ENCODE measurements around the gene CD72.
"Not testable (repeated sequence)": the region's sequence is repeated elsewhere in the genome, so short reads cannot be mapped to it uniquely, and the experiment has no call there.

Gene CD72

DNA sequence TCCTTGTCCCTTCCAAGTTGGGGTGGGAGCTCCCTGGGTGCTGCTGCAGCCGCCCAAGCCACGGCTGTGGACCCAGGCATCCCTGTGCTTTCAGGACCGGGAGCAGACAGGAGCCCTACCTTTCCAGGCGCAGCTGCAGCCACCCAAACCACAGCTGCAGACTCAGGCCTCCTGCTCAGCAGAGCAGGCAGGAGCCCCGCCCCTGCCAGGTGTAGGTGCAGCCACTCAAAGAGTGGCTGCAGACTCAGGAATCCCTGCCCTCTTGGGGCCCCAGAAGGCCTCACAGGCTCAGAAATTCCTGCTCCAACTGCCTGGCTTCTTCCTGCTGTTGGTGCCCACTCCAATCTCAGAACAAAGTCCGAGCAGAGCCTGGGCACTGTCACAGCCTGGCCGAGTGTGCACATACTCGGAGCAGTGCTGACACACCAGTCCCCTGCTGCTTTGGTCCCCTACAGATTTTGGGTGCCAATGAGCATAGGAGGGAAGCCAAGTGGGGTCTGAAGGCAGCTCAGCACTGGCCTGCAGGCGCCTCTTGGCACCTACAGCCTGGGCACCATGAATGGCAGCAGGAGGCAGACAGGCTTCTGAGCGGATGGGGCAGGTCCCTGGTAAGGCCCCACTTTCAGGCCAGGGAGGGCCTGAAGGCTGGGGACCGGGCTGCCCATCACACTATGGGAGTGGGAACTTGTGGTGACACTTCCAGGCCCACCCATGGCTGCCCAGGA is 19.2 kb downstream of the CD72 start:
- no peak overlapping the region for H3K4me3 ChIP-seq (replicated peaks; ENCODE audit: low read depth, low read length)
- DNase-seq (ENCODE audit: extremely low read depth, low read depth), result no peak
- TF ChIP-seq, protein P1, sequence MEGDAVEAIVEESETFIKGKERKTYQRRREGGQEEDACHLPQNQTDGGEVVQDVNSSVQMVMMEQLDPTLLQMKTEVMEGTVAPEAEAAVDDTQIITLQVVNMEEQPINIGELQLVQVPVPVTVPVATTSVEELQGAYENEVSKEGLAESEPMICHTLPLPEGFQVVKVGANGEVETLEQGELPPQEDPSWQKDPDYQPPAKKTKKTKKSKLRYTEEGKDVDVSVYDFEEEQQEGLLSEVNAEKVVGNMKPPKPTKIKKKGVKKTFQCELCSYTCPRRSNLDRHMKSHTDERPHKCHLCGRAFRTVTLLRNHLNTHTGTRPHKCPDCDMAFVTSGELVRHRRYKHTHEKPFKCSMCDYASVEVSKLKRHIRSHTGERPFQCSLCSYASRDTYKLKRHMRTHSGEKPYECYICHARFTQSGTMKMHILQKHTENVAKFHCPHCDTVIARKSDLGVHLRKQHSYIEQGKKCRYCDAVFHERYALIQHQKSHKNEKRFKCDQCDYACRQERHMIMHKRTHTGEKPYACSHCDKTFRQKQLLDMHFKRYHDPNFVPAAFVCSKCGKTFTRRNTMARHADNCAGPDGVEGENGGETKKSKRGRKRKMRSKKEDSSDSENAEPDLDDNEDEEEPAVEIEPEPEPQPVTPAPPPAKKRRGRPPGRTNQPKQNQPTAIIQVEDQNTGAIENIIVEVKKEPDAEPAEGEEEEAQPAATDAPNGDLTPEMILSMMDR (IDR thresholded peaks at IDR 0.05; ENCODE audit: low read depth, low read length, missing control alignments), result no peak

DNA sequence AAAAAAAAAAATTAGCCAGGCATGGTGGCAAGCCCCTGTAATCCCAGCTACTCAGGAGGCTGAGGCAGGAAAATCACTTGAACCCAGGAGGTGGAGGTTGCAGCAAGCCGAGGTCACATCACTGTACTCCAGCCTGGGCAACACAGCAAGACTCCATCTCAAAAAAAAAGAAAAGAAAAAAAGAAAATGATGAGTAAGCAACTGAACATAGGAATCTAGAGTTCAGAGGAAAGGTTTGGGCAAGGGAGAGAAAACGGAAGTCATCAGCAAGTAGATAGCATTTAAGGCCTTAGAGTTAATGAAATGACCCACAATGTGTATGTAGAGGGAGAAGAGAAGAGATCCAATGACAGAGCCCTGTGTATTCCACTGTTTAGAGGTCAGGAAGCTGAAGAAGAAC is 21.3 kb downstream of the CD72 start:
- H3K4me3 ChIP-seq (replicated peaks; ENCODE audit: low read depth, low read length); DNase-seq (ENCODE audit: extremely low read depth, low read depth): not testable (repeated sequence)

DNA sequence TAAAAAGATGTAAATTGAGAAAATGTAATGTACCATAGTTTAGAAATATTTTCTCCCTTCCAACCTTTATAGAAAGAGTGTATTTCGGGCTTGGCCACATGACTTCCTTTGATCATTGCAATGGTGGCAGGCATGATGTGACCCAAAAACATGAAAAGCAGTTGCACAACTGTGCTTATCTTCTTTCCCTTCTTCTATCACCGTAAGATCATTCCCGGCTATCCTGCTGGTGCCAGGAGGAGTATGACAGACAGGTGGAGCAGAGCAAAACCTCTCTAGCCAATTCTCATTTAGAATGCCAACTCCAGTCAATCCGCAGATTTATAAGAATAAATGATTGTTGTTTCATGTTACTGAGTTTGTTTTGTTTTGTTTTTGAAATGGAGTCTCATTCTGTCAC is 23.7 kb downstream of the CD72 start:
- TF ChIP-seq, protein P1 (IDR thresholded peaks at IDR 0.05; ENCODE audit: low read depth, low read length, missing control alignments), result no peak
- no peak overlapping the region for H3K4me3 ChIP-seq (replicated peaks; ENCODE audit: low read depth, low read length)
- no peak for DNase-seq (ENCODE audit: extremely low read depth, low read depth)

DNA sequence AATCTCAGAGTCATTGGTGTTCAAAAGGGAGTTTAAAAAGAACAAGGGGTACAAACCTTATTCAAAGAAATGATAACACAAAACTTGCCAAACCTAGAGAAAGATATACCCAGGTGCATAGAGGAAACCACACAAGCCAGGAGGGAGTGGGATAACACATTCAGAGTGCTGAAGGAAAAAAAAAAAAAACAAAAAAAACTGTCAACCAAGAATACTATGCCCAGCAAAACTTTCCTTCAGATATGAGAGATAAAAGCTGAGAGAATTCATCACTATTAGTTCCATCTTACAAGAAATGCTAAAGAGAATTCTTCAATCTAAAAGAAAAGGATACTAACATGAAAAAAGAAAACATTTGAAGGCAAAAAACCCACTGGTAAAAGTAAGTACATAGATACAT is 24.6 kb downstream of the CD72 start:
- H3K4me3 ChIP-seq (replicated peaks; ENCODE audit: low read depth, low read length), result no peak overlapping the region
- TF ChIP-seq, protein P1 (IDR thresholded peaks at IDR 0.05; ENCODE audit: low read depth, low read length, missing control alignments), result no peak
- no peak for DNase-seq (ENCODE audit: extremely low read depth, low read depth)

DNA sequence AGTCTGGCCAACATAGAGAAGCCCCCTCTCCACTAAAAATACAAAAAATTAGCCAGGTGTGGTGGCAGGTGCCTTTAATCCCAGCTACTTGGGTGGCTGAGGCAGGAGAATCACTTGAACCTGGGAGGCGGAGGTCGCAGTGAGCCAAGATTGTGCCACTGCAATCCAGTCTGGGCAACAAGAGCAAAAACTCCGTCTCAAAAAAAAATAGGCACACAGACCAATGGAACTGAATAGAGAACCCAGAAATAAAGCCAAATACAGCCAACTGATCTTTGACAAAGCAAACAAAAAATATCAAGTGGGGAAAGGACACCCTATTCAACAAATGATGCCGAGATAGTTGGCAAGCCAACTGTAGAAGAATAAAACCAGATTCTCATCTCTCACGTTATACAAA is 29.7 kb downstream of the CD72 start:
- H3K4me3 ChIP-seq (replicated peaks; ENCODE audit: low read depth, low read length); DNase-seq (ENCODE audit: extremely low read depth, low read depth): not testable (repeated sequence)

DNA sequence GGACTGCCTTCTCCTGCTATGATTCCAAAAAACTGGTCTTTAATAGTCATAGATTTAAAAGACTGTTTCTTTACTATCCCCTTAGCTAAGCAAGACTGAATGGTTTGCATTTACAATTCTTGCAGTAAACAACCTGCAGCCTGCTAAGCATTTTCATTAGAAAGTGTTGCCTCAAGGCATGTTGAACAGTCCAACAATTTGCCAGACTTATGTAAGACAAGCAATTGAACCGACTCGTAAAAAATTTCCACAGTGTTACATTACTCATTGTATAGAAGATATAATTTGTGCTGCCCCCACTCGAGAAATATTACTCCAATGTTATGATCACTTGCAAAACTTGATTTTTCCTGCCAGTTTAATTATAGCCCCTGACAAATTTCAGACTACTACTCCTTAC is 33.5 kb downstream of the CD72 start:
- not testable (repeated sequence) for DNase-seq (ENCODE audit: extremely low read depth, low read depth); H3K4me3 ChIP-seq (replicated peaks; ENCODE audit: low read depth, low read length)

DNA sequence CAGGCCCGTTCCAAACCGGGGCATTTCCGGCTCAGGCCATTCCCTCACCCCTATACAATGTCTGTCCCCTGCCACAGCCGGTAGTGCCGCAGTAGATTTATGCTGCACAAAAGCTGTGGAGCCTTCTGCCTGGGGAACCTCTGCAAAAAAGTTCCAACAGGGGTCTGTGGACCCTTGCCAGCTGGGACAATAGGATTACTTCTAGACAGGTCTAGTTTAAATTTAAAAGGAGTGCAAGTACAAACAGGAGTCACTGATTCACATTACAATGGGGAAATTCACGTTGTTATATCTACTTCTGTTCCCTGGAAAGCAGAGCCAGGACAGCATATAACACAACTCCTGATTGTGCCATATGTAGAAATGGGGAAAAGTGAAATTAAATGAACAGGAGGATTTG is 34.7 kb downstream of the CD72 start:
- H3K4me3 ChIP-seq (replicated peaks; ENCODE audit: low read depth, low read length); DNase-seq (ENCODE audit: extremely low read depth, low read depth): not testable (repeated sequence)

DNA sequence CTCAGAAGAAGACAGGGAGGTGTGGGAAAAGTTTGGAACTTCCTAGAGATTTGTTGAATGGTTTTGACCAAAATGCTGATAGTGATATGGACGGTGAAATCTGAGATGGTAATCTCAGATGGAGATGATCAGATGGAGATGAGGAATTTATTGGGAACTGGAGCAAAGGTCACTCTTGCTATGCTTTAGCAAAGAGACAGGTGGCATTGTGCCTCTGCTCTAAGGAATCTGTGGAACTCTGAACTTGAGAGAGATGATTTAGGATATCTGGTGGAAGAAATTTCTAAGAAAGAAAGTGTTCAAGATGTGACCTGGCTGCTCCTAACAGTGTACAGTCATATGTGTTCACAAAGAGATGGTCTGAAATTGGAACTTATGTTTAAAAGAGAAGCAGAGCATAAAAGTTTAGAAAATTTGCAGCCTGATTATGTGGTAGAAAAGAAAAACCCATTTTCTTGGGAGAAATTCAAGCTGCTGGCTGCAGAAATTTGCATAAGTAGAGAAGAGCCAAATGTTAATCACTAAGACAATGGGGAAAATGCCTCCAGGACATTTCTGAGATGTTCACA is 38.5 kb downstream of the CD72 start:
- not testable (repeated sequence) for DNase-seq (ENCODE audit: extremely low read depth, low read depth); H3K4me3 ChIP-seq (replicated peaks; ENCODE audit: low read depth, low read length)

DNA sequence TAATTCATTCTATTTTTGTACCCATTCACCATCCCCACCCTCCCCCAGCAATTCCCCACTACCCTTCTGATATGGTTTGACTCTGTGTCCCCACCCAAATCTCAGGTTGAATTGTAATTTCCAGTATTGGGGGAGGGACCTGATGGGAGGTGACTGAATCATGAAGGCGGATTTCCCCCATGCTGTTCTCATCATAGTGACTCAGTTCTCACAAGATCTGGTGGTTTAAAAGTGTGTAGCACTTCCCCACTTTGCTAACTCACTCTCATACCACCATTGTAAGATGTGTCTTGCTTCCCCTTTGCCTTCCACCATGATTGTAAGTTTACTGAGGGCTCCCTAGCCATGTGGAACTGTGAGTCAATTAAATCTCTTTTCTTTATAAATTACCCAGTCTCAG is 39.1 kb downstream of the CD72 start:
- no peak overlapping the region for H3K4me3 ChIP-seq (replicated peaks; ENCODE audit: low read depth, low read length)
- no peak for DNase-seq (ENCODE audit: extremely low read depth, low read depth)
- TF ChIP-seq, protein P1 (IDR thresholded peaks at IDR 0.05; ENCODE audit: low read depth, low read length, missing control alignments), result no peak

Measured in HFF-Myc (cell line).